HG02840 (cell line): ENCODE data around the gene SPDYE5.
"Not testable (repeated sequence)": the region's sequence is repeated elsewhere in the genome, so short reads cannot be mapped to it uniquely, and the experiment has no call there.

Source experiments
- ATAC-seq: cut with Tn5 transposase; IDR thresholded peaks from one replicate; pipeline ENCODE4 v1.9.1; 2021; ENCODE audit warnings: mild to moderate bottlenecking, moderate library complexity, moderate number of reproducible peaks; ENCODE audit not compliant: unreplicated experiment, low FRiP score

The SPDYE5 gene

GRCh38 chr7:75492020-75492419 is at the start of gene SPDYE5:
Gene SPDYE5, plus strand, starts transcription at chr7:75492320. Its CDS starts 1,728 bp downstream, at chr7:75494048.
- not testable (repeated sequence) for ATAC-seq

GRCh38 chr7:75442465-75443111 is 49.5 kb upstream of the SPDYE5 start:
- ATAC-seq = peak; percentile 94

- ATAC-seq = not testable (repeated sequence)
Observed at GRCh38 chr7:75449946-75450345, 42.2 kb upstream of the SPDYE5 start.

DNA sequence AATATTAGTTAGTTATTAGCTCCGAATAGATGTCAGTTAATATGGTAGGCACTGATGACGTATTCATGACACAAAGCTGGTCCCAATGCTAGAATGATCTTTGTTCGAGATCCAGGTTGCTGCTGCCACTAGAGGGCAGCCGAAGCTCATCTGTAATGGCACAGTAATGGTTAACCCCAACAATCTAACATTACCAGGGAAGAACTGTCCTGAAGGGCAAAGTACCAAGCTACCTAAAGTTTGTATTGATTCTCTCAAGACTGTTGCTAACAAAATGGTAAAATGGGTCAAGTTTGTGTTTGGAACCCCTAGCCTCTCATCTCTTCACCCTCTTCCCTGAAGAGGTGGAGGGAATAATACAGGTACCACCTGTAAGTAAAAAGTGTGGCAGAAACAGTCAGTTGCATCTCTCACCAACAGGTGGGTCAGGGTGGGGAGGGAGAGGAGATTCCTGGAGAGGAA is 39.6 kb upstream of the SPDYE5 start:
- not testable (repeated sequence) for ATAC-seq

DNA sequence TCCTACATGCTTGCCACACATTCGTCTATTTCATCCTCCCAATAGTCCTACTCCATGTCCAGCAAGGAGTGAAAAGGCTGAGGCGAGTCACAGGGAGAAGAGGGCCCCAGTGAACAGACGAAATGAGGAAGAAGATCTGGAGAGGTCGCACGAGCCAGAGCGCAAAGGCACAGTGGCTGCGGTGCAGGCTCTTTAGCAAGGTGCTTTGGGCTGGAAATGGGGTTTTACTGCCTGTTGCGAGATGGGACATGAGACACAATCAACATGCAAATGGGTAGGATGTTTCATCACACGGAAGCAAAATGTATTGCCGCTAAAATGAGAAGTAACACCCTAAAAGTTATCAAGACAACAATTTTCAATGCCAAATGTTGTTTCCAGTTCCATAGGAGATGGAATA is 35.7 kb upstream of the SPDYE5 start:
- not testable (repeated sequence) for ATAC-seq

DNA sequence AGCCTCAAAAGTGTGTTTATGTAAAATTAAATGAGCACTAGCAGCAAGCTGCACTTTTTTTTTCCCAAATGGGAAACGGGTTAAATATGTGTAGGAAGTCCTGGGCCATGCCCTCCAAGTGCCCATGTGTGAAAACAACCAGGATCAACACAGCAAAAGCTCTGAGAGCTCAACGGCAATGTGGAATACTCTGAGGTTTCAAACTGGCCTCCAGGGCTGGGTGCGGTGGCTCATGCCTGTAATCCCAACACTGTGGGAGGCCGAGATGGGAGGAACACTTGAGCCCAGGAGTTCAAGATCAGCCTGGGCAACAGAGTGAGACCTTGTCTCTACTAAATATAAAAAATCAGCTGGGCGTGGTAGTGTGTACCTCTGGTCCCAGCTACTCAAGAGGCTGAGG is 34.1 kb upstream of the SPDYE5 start:
- ATAC-seq = not testable (repeated sequence)

GRCh38 chr7:75460541-75460940 is 31.6 kb upstream of the SPDYE5 start:
- ATAC-seq = not testable (repeated sequence)

DNA sequence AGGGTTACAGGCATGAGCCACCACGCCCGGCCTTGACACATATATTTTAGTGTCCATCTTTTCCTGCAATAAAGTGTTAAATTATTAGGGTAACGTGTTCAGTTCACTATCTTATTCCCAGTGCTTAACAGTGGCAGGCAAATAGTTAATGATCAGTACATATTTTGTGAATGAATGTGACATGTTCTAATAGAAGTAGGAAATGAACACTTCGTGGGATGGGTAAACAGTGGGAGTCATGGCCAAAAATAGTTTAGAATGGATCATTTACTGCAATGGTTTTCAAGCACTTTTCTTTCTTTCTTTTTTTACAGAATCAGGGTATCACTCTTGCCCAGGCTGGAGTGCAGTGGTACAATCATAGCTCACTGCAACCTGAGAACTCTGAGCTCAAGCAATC is 22.0 kb upstream of the SPDYE5 start:
- not testable (repeated sequence) for ATAC-seq

GRCh38 chr7:75477457-75477856 is 14.7 kb upstream of the SPDYE5 start:
- ATAC-seq = not testable (repeated sequence)

GRCh38 chr7:75480313-75480712 is 11.8 kb upstream of the SPDYE5 start:
- ATAC-seq = not testable (repeated sequence)

- ATAC-seq = not testable (repeated sequence)
Observed at GRCh38 chr7:75485355-75485978, 6.7 kb upstream of the SPDYE5 start.

DNA sequence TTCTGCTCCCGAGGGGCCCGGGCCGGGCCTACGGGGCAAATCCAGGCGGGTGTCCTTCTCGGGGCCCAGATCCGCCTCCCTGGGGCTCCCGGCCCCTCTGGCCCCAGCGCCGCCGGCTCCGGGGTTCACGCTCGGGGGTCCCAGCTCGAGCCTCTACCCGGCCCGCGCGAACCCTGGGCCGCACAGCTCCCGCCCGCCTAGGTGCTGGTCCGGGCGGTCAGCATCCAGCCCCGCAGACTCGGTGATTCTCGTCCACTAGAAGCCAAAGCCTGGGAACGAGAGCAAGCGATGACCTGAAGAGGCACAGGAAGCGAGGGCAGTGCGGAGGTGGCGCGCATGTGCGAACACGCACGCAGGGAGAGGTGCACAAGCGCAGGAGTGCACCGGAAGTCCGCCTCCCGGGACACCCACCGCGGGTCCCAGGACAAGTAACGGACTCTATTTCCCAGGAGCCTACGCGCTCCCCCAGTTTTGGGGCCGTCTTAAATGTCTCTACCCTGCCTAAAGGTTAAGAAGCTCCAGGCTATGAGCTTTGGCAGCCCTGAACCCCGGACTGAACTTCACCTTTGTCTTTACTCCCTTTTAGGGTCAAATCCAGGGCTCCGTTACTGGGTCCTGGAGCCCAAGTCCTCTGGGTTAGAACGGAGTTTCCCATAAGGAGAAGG is 6.0 kb upstream of the SPDYE5 start, which contains the start of gene POM121C:
POM121C (minus strand) TSS at position 321 of the 665 bp plus-strand sequence. CDS start 44,803 bp downstream, outside the sequence.
- peak; percentile 99 for ATAC-seq

- ATAC-seq = not testable (repeated sequence)
Observed at GRCh38 chr7:75509033-75509432, 16.9 kb downstream of the SPDYE5 start.

DNA sequence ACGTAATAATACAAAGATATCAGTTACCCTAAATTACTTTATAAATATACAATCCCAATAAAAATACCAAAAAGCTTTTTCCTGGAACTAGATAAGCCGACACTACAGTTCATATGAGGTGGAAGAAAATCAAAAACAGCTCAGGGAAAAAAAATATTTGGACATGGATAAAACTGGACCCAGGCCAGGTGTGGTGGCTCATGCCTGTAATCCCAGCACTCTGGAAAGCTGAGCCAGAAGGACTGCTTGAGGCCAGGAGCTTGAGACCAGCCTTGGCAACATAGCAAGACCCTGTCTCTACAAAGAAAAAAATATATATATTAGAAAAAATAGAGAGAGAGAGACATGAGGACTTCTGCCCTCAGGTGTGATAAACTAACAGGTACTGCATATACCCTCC is 26.7 kb downstream of the SPDYE5 start:
- not testable (repeated sequence) for ATAC-seq

DNA sequence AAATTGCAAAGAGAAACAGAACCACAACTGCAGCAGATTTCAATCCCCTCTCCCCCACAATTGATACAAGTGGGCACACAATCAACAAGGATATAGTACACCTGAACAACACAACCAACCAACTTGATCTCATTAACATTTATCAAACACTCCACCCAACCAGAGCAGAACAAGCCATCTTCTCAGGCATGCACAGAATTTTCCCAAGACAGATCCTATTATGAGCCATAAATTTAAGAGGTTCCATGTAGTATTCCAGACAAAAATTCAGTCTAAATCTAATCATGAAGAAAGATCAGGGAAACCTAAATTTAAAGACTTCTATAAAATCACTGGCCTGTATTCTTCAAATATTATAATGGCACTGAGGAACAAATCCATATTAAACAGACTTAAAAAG is 29.6 kb downstream of the SPDYE5 start:
- not testable (repeated sequence) for ATAC-seq

DNA sequence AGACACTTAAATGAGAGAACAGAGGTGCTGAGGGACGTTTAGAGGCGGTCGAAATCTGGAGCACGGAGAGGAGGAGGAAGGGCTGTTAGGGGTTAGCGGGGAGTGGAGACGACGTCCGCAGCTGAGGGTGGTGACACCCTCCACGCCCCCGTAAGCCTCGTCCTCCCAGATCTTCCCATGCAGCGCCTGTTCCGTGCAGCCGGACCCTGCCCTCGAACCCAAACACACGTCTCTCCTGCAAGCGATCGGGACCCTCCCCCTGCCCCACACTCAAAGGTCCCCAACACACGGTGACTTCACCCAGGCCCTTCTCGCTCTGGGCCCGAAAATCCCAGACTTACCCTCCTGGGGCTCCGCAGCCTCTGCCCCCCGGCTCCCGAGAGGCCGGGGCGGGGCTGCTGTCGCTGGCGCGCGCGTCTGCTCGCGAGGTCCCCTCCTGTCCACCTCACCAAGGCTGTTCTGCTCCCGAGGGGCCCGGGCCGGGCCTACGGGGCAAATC is 35.2 kb downstream of the SPDYE5 start:
- ATAC-seq = not testable (repeated sequence)

DNA sequence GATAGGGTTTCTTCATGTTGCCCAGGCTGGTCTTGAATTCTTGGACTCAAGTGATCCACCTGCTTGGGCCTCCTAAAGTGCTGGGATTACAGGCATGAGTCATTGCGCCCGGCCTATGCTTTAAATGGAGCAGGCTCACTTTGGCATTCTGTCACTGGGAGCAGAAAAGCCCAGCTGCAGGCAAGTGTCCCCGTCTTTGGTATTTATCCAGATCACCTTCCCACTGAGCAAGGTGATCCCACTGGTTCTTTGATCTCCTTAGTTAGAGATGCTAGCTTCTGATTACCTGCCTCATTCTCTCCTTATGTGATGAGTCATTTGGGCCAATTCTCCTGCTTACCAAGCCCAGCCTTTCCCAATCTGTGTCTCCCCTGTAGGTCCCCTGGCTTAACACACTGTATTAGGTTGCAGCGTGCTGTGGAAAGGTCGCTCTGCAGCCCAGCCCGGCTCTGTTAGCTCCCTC is 39.3 kb downstream of the SPDYE5 start:
- ATAC-seq = no peak

DNA sequence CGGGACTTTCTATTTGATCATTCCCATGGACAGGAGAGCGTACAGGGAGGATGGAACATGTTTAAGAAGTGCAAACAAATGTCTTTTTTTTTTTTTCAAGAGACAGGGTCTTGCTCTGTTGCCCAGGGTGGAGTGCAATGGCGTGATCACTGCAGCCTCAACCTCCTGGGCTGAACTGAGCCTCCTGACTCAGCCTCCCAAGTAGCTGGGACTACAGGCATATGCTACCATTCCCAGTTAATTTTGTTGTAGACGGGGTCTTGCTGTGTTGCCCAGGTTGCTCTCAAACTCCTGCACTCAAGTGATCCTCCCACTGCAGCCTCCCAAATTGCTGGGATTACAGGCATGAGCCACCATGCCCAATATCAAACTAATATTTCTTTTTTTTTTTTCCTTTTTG is 40.5 kb downstream of the SPDYE5 start:
- ATAC-seq = no peak

- ATAC-seq = no peak
Observed at GRCh38 chr7:75533926-75534325, 41.8 kb downstream of the SPDYE5 start.

GRCh38 chr7:75534727-75535307 is 42.7 kb downstream of the SPDYE5 start:
- no peak for ATAC-seq

- no peak for ATAC-seq
Observed at GRCh38 chr7:75536491-75536890, 44.4 kb downstream of the SPDYE5 start.
